HG03280 (cell line): Measurements from ENCODE around the gene SPTSSB.

ENCODE experiments used
- ATAC-seq: cut with Tn5 transposase; IDR thresholded peaks from one replicate; pipeline ENCODE4 v1.9.1; 2021; ENCODE audit warnings: mild to moderate bottlenecking, moderate library complexity; ENCODE audit not compliant: unreplicated experiment

SPTSSB gene

GRCh38 chr3:161392853-161393252 is 21.5 kb upstream of the SPTSSB start:
- ATAC-seq = no peak

GRCh38 chr3:161390200-161390599 is 18.9 kb upstream of the SPTSSB start:
- ATAC-seq = no peak

- no peak for ATAC-seq
Observed at GRCh38 chr3:161389445-161390035, 18.2 kb upstream of the SPTSSB start.

GRCh38 chr3:161388855-161389254 is 17.5 kb upstream of the SPTSSB start:
- no peak for ATAC-seq

GRCh38 chr3:161386991-161387770 is 15.9 kb upstream of the SPTSSB start:
- ATAC-seq = no peak

GRCh38 chr3:161372321-161373260 is 1.3 kb upstream of the SPTSSB start:
- no peak for ATAC-seq

GRCh38 chr3:161369531-161369930 is 1.8 kb downstream of the SPTSSB start:
- ATAC-seq = no peak

GRCh38 chr3:161366094-161366493 is 5.2 kb downstream of the SPTSSB start:
- ATAC-seq = no peak

- ATAC-seq = no peak
Observed at GRCh38 chr3:161358488-161358887, 12.8 kb downstream of the SPTSSB start.

GRCh38 chr3:161356287-161356686 is 15.0 kb downstream of the SPTSSB start:
- no peak for ATAC-seq

GRCh38 chr3:161355508-161355907 is 15.8 kb downstream of the SPTSSB start:
- ATAC-seq = no peak

- no peak for ATAC-seq
Observed at GRCh38 chr3:161354554-161354953, 16.8 kb downstream of the SPTSSB start.

- no peak for ATAC-seq
Observed at GRCh38 chr3:161351330-161351729, 20.0 kb downstream of the SPTSSB start.

- no peak for ATAC-seq
Observed at GRCh38 chr3:161350916-161351315, 20.4 kb downstream of the SPTSSB start.

- ATAC-seq = no peak
Observed at GRCh38 chr3:161349529-161350312, 21.6 kb downstream of the SPTSSB start.

- ATAC-seq = no peak
Observed at GRCh38 chr3:161348796-161349400, 22.4 kb downstream of the SPTSSB start.

GRCh38 chr3:161347726-161348125 is 23.6 kb downstream of the SPTSSB start:
- no peak for ATAC-seq

GRCh38 chr3:161345023-161345422 is 26.3 kb downstream of the SPTSSB start:
- ATAC-seq = no peak

GRCh38 chr3:161343986-161344385 is 27.3 kb downstream of the SPTSSB start:
- ATAC-seq = no peak

GRCh38 chr3:161343540-161343939 is 27.8 kb downstream of the SPTSSB start:
- no peak for ATAC-seq
